ENCODE data around the gene LRBA.

DNA sequence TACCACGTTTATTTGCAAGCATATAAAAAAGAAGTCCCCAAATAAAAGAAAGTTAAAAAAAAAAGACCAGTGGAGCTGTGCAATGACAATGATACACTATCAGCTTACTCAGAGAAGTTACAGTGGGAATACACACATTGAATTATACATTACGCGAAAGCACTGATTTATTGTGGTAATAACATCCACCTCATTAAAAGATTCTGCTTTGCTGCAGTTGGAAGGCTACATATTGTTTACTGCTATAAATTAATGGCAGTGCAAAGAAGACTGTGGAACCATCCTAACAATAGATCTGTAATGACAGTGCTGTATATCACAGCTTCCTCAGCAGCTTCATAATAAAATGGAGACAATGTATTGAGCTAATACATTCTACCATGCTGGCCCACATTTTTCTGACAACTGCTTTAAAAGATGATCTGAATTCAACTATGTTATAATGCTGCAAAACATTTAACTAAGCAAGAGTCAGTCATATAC lies 575.6 kb downstream of the LRBA start:
- TF ChIP-seq BHLHE40 (IDR thresholded peaks at IDR 0.05; ENCODE audit: low read depth, low read length): no peak
- TF ChIP-seq, protein P1, sequence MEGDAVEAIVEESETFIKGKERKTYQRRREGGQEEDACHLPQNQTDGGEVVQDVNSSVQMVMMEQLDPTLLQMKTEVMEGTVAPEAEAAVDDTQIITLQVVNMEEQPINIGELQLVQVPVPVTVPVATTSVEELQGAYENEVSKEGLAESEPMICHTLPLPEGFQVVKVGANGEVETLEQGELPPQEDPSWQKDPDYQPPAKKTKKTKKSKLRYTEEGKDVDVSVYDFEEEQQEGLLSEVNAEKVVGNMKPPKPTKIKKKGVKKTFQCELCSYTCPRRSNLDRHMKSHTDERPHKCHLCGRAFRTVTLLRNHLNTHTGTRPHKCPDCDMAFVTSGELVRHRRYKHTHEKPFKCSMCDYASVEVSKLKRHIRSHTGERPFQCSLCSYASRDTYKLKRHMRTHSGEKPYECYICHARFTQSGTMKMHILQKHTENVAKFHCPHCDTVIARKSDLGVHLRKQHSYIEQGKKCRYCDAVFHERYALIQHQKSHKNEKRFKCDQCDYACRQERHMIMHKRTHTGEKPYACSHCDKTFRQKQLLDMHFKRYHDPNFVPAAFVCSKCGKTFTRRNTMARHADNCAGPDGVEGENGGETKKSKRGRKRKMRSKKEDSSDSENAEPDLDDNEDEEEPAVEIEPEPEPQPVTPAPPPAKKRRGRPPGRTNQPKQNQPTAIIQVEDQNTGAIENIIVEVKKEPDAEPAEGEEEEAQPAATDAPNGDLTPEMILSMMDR (conservative IDR thresholded peaks at IDR 0.05; ENCODE audit: low read depth, low read length): no peak
- TF ChIP-seq, protein P2, sequence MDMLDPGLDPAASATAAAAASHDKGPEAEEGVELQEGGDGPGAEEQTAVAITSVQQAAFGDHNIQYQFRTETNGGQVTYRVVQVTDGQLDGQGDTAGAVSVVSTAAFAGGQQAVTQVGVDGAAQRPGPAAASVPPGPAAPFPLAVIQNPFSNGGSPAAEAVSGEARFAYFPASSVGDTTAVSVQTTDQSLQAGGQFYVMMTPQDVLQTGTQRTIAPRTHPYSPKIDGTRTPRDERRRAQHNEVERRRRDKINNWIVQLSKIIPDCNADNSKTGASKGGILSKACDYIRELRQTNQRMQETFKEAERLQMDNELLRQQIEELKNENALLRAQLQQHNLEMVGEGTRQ (IDR thresholded peaks at IDR 0.05; ENCODE audit: low read depth, low read length): no peak
- no peak for TF ChIP-seq NFE2L2 (IDR thresholded peaks at IDR 0.05; ENCODE audit: low read depth, low read length)
- TF ChIP-seq RCOR1 (IDR thresholded peaks at IDR 0.05; ENCODE audit: insufficient replicate concordance, low read length): no peak
